ENCODE data around the gene EGFL6.

The EGFL6 gene

GRCh38 chrX:13571136-13571535 is 1.7 kb downstream of the EGFL6 start:
- Histone ChIP-seq H3K4me3 (no peak overlapping the region), H3K27me3 (peaks cover 2 to 10% of the 10 kb centered on the region in 2 donors), H3K4me1 (peaks cover 0 to 9% (median 7%) of the 10 kb centered on the region in 4 donors), H3K27ac (no peak overlapping the region), H3K36me3 (no peaks in the 10 kb centered on the region), H3K9me3 (no peaks in the 10 kb centered on the region)
- intact Hi-C loops (cut with DNase I; ENCODE audit: low total_unique reads): no loop called here
- TF ChIP-seq CTCF (IDR thresholded peaks at IDR 0.05): no peak
- DNase-seq: no peak

- H3K27ac ChIP-seq: no peak overlapping the region
These were observed 5.2 kb downstream of the EGFL6 start for GRCh38 chrX:13574600-13574999.

GRCh38 chrX:13579661-13580060 is 10.3 kb downstream of the EGFL6 start:
- no peaks in the 10 kb centered on the region for H3K27me3 ChIP-seq
- intact Hi-C loops (cut with DNase I; ENCODE audit: low total_unique reads): no loop called here
- TF ChIP-seq CTCF (IDR thresholded peaks at IDR 0.05): no peak

More at GRCh38 chrX:13574600-13574999, 5.2 kb downstream of the EGFL6 start:
- H3K36me3 ChIP-seq: no peaks in the 10 kb centered on the region
- H3K4me3 ChIP-seq: no peak overlapping the region
- H3K27me3 ChIP-seq: peaks cover under 1 to 6% of the 10 kb centered on the region in 2 donors
- TF ChIP-seq CTCF (IDR thresholded peaks at IDR 0.05): no peak
- peaks cover 0 to 7% (median 5%) of the 10 kb centered on the region in 4 donors for H3K4me1 ChIP-seq
- intact Hi-C loops (cut with DNase I; ENCODE audit: low total_unique reads): no loop called here
- DNase-seq: no peak
- H3K9me3 ChIP-seq: no peaks in the 10 kb centered on the region

GRCh38 chrX:13581554-13581953 is 12.2 kb downstream of the EGFL6 start:
- H3K36me3 ChIP-seq: no peaks in the 10 kb centered on the region
- no peak overlapping the region for H3K4me3 ChIP-seq
- no peak overlapping the region for H3K27ac ChIP-seq
- no peak for TF ChIP-seq CTCF (IDR thresholded peaks at IDR 0.05)
- H3K4me1 ChIP-seq: no peaks in the 10 kb centered on the region
- H3K27me3 ChIP-seq: no peaks in the 10 kb centered on the region
- intact Hi-C loops (cut with DNase I; ENCODE audit: low total_unique reads): no loop called here
- H3K9me3 ChIP-seq: peaks cover 0 to 3% (median 0%) of the 10 kb centered on the region in 3 donors
- no peak for DNase-seq

More at GRCh38 chrX:13579661-13580060, 10.3 kb downstream of the EGFL6 start:
- Histone ChIP-seq H3K9me3 (no peaks in the 10 kb centered on the region), H3K4me1 (no peaks in the 10 kb centered on the region), H3K4me3 (no peak overlapping the region), H3K36me3 (no peaks in the 10 kb centered on the region), H3K27ac (no peak overlapping the region)
- no peak for DNase-seq

- peaks cover 0 to 3% (median 0%) of the 10 kb centered on the region in 3 donors for H3K9me3 ChIP-seq
- H3K4me1 ChIP-seq: no peaks in the 10 kb centered on the region
- intact Hi-C loops (cut with DNase I; ENCODE audit: low total_unique reads): no loop called here
- H3K27me3 ChIP-seq: no peaks in the 10 kb centered on the region
- no peak for TF ChIP-seq CTCF (IDR thresholded peaks at IDR 0.05)
- no peak overlapping the region for H3K27ac ChIP-seq
- H3K36me3 ChIP-seq: no peaks in the 10 kb centered on the region
- no peak overlapping the region for H3K4me3 ChIP-seq
- no peak for DNase-seq
These were observed 18.5 kb downstream of the EGFL6 start for GRCh38 chrX:13587786-13588477.
